T-helper 2 cell (primary cell): Measurements from ENCODE around the gene RGS10.
"Not testable (repeated sequence)": the region's sequence is repeated elsewhere in the genome, so short reads cannot be mapped to it uniquely, and the experiment has no call there.

Experiments
- DNase-seq, 5 experiments: peaks; one replicate each; pipeline versions ENCODE4 v3.0.0 to v3.0.0-alpha.2; 2012 to 2022
- total RNA-seq, 2 donors: gene quantifications; one replicate each; lab custom pipeline; 2026; lab: John Stamatoyannopoulos, UW

RGS10 gene, protein sequence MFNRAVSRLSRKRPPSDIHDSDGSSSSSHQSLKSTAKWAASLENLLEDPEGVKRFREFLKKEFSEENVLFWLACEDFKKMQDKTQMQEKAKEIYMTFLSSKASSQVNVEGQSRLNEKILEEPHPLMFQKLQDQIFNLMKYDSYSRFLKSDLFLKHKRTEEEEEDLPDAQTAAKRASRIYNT
- 40.2 to 43.5 reads per million in 2 donors for total RNA-seq

DNA sequence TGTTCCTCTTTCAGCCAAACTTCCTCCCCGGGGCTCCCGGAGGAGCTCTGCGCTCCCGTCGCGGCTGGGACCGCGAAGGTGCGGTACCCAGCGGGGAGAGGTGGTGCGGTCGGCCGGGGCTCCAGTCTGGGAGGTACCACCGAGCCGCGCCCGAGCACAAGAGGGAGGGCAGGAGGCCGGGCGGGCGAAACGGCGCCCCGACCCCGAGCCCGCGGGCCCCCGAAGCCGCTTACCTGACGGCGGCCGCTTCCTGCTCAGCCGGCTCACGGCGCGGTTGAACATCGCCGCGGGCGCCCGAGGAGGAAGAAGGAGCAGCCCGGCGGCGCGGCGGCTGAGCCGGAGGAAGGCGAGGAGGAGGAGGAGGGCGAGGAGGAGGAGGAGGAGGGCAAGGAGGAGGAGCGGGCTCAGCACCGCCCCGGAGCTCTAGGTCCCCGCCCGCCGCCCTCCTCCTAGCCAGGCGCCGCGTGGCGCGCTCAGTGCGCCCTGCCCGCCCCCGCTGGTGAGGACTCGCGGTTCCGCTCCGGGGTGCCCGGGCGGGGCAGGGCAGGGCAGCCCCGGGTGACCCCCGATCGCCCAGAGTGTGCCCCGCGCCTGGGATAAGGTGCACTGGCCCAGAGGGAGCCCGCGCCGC lies at the start of gene RGS10:
TSS of gene RGS10 (minus strand) at position 363 of the 631 bp plus-strand sequence. CDS start at position 282, 81 bp downstream.
- peak; percentile 62 to 90 (median 73) for DNase-seq

DNA sequence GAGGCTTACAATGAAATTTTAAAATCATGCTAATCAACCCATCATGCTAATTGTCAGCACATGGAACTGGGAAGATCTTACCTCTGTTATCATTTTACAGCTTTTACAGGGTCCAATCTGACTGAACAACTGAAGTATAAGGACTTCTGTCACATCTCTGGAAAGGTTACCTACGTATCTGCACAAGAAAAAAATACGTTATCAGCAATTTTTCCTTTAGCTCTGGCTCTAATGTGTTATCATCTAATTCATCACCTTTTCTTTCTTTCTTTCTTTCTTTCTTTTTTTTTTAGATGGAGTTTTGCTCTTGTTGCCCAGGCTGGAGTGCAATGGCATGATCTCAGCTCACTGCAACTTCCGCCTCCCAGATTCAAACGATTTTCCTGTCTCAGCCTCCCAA lies 45.6 kb upstream of the RGS10 start:
- DNase-seq, result no peak

DNA sequence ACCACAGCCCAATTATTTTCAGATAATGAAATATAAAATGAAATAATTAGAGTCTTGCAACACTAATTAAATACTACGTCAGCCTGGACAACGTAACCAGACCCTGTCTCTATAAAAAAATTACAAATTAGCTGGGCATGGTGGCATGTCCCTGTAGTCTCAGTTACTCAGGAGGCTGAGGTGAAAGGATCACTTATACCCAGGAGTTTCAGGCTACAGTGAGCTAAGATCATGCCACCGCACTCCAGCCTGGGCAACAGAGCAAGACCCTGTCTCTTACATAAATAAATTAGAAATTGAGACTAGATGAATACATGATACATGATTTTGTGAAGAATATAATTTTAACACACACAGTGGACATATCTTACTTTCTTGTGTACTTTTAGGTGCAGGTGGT lies 35.8 kb upstream of the RGS10 start:
- no peak for DNase-seq

DNA sequence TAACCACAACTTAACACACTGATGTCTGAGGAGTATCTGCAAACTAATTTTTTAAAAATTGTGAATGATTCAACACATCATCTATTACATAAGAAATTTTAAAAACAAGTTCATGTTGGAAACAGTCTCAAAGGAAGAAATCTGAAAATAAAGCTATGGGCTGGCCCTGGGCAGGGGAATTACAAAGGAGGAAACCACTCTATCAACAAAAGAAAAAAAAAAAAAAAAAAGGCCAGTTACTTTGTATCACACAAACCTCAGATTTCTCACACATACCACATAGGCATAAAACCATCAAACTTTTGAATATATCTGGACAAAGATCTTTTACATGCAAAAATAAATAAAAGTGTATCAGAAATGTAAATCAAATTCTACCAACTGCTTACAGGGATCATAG lies 33.5 kb upstream of the RGS10 start:
- DNase-seq, result peak in 2 of 5 experiments; percentile 17 to 68

DNA sequence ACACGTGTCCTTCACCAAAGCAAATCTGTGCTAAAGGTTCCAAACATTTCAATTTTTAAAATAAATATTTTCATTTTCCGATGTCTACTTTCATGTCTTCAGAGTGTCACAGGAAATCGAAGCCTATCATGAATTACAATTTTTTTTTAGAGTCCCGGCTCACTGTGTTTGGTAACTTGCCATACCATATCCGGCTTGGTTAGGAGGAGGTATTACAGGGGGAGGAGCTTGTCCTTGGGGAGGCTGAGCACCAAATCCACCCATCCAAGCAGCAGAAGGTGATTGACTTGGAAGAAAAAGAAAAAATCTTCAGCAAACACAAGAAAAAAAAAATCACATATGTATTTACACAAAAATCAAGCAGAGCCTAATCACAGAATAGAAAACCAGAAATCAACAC lies 33.0 kb upstream of the RGS10 start:
- peak in 3 of 5 experiments; percentile 14 to 85 (median 46) for DNase-seq

DNA sequence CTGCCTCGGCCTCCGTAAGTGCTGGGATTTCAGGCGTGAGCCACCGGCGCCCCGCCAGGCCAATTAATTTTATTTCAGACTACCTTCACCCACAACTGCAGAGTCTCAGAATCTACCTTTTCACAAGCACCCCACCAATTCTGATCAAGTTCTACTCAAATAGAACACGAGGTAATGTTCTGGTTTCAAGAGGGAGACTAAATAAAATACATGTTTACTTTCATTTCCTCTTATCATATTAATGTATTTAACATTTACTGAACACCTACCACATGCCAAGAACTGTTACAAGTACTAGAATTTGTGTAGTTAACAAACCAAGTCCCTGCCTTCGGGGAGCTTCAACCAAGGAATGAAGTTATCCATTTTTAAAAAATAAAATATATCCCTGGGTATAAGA lies 25.5 kb upstream of the RGS10 start:
- DNase-seq, result no peak

DNA sequence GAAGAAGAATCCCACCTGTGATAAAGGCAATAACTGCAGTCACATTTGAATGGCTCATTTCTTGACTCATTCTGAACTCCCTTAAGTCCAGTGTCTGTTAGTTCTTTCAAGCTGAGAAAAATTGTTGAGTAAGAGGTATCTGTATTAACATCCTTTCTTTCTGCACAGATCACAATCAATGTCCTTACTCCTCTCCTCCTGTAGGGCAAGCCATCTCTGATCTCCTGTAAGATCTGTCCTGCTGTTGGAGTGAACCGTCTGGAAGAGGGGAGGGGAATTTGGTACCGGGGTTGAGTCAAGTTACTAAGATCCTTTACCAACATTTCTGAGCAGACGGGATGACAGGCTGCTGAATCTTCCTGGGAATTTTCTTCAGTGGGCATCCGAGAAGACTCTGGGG lies 19.6 kb upstream of the RGS10 start:
- no peak for DNase-seq

DNA sequence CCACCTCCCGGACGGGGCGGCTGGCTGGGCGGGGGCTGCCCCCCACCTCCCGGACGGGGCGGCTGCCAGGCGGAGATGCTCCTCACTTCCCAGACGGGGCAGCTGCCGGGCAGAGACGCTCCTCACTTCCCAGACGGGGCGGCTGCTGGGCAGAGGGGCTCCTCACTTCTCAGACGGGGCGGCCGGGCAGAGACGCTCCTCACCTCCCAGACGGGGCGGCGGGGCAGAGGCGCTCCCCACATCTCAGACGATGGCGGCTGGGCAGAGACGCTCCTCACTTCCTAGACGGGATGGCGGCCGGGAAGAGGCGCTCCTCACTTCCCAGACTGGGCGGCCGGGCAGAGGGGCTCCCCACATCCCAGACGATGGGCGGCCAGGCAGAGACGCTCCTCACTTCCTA lies 17.0 kb upstream of the RGS10 start:
- DNase-seq, result not testable (repeated sequence)

DNA sequence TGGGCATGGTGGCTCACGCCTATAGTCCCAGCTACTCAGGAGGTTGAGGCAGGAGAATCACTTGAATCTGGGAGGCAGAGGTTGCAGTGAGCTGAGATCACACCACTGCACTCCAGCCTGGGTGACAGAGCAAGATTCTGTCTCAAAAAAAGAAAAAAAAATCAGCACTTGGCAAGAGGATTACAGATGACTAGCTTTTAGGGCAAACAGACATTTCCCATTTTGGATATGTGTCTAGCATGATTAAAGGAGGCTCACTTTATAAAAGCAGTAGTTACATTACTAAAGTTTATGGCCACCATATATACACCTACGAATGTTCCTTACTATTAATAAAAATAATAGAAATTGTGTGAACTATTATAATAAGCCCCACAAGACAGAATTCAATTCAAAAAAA lies 13.6 kb upstream of the RGS10 start:
- DNase-seq, result not testable (repeated sequence)

DNA sequence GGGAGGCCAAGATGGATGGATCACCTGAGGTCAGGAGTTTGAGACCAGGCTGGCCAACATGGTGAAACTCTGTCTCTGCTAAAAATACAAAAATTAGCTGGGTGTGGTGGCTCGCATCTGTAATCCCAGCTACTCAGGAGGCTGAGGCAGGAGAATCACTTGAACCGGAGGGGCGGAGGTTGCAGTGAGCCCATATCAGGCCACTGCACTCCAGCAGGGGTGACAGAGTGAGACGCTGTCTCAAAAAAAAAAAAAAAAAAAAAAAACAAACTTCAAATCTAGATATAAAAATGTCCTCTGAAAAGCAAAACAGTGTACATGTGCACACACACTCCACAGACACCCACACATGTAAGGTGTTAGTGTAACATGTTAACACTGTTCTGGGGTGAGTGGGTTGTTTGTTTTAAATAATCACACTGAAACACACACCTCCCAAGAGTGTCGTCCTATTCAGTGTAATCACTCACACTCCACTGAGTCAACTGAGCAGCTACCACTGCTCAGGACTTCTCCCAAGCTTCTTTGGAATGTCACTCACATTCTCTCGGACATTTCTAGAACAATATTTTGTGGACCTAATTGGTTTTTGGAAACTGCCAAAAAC lies 12.8 kb upstream of the RGS10 start:
- no peak for DNase-seq

DNA sequence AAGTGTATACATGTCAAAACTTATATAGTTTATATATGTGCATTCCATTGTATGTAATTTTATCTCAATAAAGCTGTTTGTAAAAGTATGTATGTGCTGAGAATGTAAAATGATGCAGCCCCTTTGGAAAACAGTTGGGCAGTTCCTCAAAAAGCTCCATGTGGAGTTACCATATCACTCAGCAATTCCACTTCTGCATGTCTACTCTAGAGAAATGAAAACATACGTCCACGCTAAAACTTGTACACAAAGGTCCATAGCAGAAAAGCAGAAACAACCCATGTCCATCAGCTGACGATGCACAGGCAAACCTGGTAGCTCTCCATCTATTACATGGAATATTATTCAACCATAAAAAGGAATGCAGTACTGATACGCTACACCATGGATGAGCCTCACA lies 8.3 kb upstream of the RGS10 start:
- no peak for DNase-seq

DNA sequence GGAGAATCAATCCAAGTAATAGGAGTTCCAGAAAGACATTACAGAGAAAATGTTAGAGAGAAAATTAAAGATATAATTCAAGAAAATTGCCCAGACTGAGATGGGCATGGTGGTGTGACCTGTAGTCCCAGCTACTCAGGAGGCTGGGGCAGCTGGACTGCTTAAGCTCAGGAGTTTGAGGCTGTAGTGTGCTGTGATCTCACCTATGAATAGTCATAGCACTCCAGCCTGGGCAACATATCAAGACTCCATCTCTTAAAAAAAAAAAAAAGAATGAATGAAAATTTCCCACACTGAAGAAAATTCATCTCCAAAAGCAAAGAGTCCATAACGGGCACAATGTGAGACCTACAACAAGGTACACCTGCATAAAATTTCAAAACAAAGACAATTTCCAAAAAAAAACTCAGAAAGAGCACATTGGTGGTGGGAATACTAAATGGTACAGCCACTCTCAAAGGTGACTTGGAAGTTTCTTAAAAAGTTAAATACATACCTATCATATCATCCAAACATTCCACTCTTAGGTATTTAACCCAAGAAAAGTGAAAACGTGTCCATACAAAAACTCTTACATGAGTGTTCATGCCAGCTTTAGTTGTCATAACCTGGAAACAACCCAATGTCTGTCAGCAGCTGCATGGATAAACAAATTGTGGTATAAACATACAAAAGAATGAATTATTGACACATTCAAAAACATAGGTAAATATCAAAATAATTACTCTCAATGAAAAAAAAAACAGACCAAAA lies 6.9 kb upstream of the RGS10 start:
- DNase-seq, result no peak

DNA sequence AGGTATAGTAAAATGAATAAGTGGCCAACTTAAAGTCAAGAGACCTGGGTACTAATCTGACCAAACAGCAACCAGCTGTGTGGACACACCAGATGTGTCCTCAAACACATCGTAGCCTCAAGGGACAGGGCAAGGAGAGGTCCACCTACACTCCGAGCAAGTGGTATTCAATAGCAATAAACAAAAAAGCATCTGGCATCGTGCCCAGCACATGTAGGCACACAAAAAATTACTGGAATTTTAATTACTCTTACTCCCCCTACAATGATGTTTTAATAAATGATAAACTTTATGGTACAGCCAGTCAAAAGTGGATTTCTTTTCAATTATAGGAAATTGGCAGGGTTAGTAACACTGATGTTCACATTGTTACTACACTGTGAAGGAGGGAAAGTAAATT lies 3.5 kb upstream of the RGS10 start:
- DNase-seq, result no peak

DNA sequence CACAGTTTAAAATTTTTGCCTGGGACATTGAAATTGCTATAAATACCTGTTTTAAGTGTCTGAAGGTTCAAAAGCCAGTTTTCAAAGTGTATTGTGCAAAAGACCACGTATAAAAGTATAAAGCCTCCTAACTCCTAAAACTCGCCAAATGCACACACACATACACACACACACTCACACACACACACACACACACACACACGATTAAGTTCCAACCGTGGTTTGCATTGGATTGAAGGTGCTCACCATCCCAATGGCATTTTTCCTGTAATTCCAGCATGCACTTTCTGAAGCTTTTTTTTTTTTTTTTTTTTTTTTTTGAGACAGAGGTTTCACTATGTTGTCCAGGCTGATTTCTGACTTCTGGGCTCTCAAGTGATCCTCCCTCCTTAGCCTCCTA lies 2.8 kb upstream of the RGS10 start:
- DNase-seq, result no peak

DNA sequence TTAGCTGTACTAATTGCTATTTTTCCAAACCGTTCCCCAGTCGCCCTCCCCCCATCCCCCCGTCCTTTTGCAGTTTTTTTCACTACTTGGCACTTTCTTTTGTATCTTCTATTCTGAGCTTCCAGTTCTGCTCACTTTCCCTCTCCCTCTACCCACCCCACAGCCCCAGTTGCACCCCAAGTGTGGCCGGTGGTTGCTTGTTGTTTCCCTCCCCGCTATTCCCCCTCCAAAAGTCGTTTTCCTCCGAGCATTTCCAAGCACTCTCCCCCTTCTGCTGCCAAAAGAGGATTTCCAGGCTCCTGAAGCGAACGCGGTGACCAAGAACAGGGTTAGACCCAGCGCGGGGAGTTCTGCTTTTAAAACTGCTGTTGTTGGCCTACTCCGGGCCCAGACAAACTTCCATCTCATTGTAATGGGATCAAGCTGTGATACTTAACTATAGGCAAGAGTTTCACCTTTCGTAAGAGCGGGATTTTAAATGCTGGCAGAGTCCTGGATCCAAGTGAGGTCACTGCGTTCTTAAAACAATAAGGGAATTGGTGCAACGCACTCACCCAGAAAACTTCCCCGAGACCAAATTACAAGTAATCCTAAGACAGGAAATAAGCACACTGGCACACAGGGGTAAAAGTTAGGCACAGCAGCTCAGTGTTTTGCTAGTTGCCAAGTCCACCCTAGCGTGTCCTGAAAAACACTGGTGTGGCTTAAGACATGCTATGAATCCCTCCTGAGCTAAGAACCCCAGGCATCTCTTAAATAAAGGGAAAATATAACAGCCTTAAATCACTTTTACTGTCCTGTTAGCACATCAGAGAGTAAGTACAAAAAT lies 1.5 kb upstream of the RGS10 start:
- no peak for DNase-seq

DNA sequence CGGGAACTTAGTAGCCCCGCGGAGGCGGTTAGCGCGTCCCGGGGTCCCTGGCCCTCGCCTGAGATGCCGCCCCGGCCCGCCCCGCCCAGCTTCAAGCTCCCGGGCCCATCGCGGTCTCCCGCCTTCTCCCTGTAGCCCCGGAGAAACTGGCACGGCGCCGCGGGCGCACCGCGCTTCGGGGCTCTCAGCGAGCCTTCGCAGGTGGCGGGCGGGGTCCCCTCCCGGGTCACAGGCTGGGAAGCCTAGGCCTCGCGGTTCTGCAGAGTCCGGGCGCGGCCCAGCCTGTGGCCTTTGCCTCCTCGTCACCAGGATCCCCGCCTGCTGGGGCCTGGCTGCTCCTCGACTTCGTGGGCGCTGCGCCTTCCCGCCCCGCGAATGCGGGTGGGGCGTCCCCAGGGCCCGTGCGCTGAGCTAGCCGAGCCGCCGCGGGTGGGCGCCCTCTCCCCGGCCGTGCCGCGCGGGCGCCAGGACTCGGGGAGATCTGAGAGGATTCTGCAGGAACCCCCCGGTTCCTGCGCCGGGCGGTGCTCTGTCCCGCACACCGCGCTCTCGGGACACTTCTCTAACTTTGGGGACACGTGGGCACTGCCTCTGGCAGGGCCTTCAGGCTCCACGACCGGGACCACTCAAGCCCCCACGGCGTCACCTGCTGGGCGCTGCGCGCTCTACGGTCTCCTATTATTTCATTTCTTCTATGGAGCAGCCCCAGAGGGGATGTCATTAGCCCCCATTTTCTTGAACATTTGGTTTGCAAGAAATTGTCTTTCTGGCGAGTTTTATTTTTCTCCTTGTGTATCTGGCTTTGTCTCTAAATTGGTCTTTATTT lies 682 bp upstream of the RGS10 start:
- DNase-seq, result peak; percentile 35 to 74 (median 45)

DNA sequence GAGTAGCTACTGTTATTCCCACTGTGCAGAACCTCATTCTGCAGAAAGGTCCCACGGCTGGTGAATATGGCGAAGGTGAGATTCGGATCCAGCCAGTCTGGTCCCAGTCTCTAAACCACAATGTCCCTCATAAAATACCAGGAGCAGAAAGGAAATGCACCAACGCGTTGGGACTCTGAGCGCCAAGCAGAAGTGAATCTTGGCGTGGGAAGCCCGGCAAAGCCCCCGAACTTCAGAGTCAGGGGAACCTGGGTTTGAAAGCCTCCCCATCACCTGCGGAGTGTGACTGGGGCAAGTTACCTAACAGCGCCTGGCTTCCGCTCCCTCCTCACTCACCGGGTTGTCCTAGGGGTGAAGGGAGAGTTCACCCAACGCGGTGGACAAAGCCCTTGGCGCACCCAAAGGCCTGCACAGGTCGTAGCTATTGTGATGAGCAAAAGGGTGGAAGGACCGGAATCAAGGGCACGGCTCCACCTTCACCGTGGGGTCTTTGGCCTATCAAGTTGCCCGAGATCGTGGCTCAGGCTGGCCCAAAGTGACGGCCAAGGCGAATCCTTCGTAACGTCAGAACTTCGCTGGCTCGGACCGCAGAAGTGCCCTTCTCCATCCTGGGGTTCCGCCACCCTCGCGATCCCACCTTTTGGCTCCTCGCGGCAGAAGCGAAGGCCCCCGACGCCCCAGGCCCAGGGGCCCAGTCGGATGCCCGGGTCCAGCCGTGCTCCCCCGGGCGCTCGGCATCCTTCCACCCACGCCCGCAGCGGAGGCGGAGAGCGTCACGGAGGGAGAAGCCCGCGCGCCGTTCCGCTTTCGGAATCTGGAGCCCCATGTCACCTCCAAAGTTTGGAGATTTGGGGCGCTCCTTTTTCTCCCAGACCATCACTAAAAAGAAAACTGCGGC lies 811 bp downstream of the RGS10 start:
- peak in 4 of 5 experiments; percentile 12 to 61 (median 33) for DNase-seq

DNA sequence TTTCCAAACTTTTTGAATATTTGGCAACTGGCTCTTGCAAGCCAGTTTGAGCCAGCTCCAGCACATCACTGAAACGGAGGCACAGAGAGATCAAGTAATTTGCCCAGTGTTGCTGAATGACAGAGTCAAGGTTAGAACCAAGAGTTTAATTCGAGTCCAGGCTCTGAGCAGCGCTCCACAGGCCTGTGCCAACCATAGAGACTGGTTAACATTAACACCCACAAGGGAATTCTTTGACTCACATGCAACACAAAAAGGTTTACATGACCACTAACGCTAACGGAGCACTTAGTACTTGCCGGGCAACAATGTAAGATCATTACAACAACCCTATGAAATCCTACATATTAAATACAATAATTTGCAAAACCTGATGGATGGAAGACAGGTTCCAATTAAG lies 1.5 kb downstream of the RGS10 start:
- peak in 1 of 5 experiments; percentile 43 for DNase-seq

DNA sequence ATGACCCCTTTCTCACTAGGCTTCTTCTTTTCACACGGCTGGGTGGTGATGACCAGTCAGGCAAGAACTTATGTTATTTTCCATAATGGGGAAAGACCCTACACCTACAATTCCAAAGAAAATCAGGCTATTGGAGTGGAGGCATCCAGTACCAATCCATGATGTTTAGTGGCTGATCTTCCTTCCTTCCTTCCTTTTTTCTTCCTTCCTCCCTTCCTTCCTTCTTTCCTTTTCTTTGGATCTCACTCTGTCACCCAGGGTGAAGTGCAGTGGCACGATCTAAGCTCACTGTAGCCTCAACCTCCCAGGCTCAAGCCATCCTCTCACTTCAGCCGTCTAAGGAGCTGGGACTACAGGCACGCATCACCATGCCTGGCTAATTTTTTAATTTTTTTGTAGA lies 2.5 kb downstream of the RGS10 start:
- DNase-seq, result no peak

DNA sequence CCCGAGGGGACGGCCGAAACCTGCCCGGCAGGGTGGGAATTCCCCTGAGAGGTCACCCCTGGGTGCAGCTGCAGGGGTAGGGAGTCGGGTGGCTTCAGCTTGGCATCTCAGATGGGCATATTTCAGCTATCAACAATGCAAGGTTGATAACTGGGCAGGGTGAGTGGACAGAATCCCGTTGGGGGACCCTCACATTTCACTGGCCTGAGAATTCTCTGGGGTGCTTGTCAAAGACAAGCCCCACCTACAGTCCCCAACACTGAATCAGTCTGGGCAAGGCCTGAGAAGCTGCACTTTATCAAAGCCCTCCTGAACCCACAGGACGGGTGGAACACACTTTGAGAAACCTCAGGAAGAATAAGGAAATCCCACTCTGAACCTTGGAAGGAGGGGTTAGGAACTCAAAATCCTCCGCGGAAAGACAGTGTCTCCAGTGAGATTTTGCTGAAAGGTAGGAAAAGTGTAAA lies 3.1 kb downstream of the RGS10 start:
- no peak for DNase-seq
